DMS 273 (cell line): ENCODE results near the gene SNRNP200.
A peak's percentile ranks its signal among the peaks of the same experiment; 100 is the strongest.

Experiments
- DNase-seq: peaks from one replicate; lab custom pipeline; 2025; ENCODE audit not compliant: unreplicated experiment; lab: John Stamatoyannopoulos, UW

Gene SNRNP200

GRCh38 chr2:96305091-96305978, at the start of gene SNRNP200:
TSS of gene SNRNP200 (minus strand) at chr2:96305546. CDS start at chr2:96305437, 109 bp downstream.
- DNase-seq = peak; percentile 97

- no peak for DNase-seq
Observed at GRCh38 chr2:96354492-96354891, 49.1 kb upstream of the SNRNP200 start.

- no peak for DNase-seq
Observed at GRCh38 chr2:96353606-96354101, 48.3 kb upstream of the SNRNP200 start.

- peak; percentile 72 for DNase-seq
Observed at GRCh38 chr2:96353032-96353561, 47.8 kb upstream of the SNRNP200 start.

- no peak for DNase-seq
Observed at GRCh38 chr2:96347395-96347794, 42.0 kb upstream of the SNRNP200 start.

GRCh38 chr2:96345868-96346462, 40.6 kb upstream of the SNRNP200 start:
- DNase-seq = no peak

GRCh38 chr2:96345438-96345837, 40.1 kb upstream of the SNRNP200 start:
- peak; percentile 13 for DNase-seq

GRCh38 chr2:96344011-96344410, 38.7 kb upstream of the SNRNP200 start:
- no peak for DNase-seq

- no peak for DNase-seq
Observed at GRCh38 chr2:96342085-96342484, 36.7 kb upstream of the SNRNP200 start.

- DNase-seq = no peak
Observed at GRCh38 chr2:96341641-96342040, 36.3 kb upstream of the SNRNP200 start.

- DNase-seq = no peak
Observed at GRCh38 chr2:96340493-96341414, 35.4 kb upstream of the SNRNP200 start.

- no peak for DNase-seq
Observed at GRCh38 chr2:96336873-96337272, 31.5 kb upstream of the SNRNP200 start.

- no peak for DNase-seq
Observed at GRCh38 chr2:96336104-96336775, 30.9 kb upstream of the SNRNP200 start.

- DNase-seq = no peak
Observed at GRCh38 chr2:96333708-96334107, 28.4 kb upstream of the SNRNP200 start.

- no peak for DNase-seq
Observed at GRCh38 chr2:96330407-96330806, 25.1 kb upstream of the SNRNP200 start.

GRCh38 chr2:96329874-96330273, 24.5 kb upstream of the SNRNP200 start:
- no peak for DNase-seq

- DNase-seq = no peak
Observed at GRCh38 chr2:96329456-96329855, 24.1 kb upstream of the SNRNP200 start.

- no peak for DNase-seq
Observed at GRCh38 chr2:96326990-96327820, 21.9 kb upstream of the SNRNP200 start.

GRCh38 chr2:96326564-96326963, 21.2 kb upstream of the SNRNP200 start:
- DNase-seq = no peak
